Activated CD8-positive, alpha-beta T cell treated with anti-CD3 and anti-CD28 coated beads for 36 hours (primary cell): Measurements from ENCODE around the gene ME3. TPM values are rescaled to one million over a fixed set of nuclear protein-coding genes. Genes with fewer than 3 reads are reported as not detected.

Experiments
- ATAC-seq: fragments of 200-7000 bp; cut with Tn5 transposase; one replicate; pipeline ENCODE4 v1.10.0; 2021; ENCODE audit warnings: mild to moderate bottlenecking, moderate library complexity
- CTCF ChIA-PET: fragments of 350-600 bp; sonication (Branson Sonifier 250); formaldehyde crosslinking; loops from one replicate; lab custom pipeline; 2021; ENCODE audit warnings: antibody characterized with exemption; lab: Charles Lee
- POLR2A ChIA-PET: fragments of 350-600 bp; sonication (Branson Sonifier 250); formaldehyde crosslinking; loops from one replicate; lab custom pipeline; 2021; ENCODE audit warnings: antibody characterized with exemption; lab: Charles Lee
- DNase-seq: peaks from one replicate; pipeline ENCODE4 v3.0.0-alpha.2; 2020
- H3K27ac Mint-ChIP-seq: one replicate; pipeline ENCODE4 v1.8.0; 2021; ENCODE audit warnings: mild to moderate bottlenecking, mixed read lengths
- H3K27me3 Mint-ChIP-seq: one replicate; pipeline ENCODE4 v1.8.0; 2021; ENCODE audit warnings: mixed read lengths
- H3K36me3 Mint-ChIP-seq: one replicate; pipeline ENCODE4 v1.8.0; 2021; ENCODE audit warnings: low read depth, mixed read lengths
- H3K4me1 Mint-ChIP-seq: one replicate; pipeline ENCODE4 v1.8.0; 2021; ENCODE audit warnings: low read depth, mixed read lengths
- H3K4me3 Mint-ChIP-seq: one replicate; pipeline ENCODE4 v1.8.0; 2021; ENCODE audit warnings: mild to moderate bottlenecking, moderate library complexity, mixed read lengths
- H3K9me3 Mint-ChIP-seq: one replicate; pipeline ENCODE4 v1.8.0; 2021; ENCODE audit warnings: mixed read lengths
- CTCF ChIP-seq: fragments of 200-600 bp; IDR thresholded peaks from one replicate; pipeline ENCODE4 v1.8.0; 2022; ENCODE audit warnings: antibody characterized with exemption, mild to moderate bottlenecking
- intact Hi-C: fragments of 100-400 bp; cut with micrococcal nuclease; formaldehyde crosslinking; loops from one replicate; pipeline ENCODE4 v1.10.0; 2022
- total RNA-seq, 2 experiments: library from RNA; stranded (reverse); gene quantifications; one replicate each; pipeline ENCODE4 v1.2.3, GENCODE V29; 2021

Gene ME3
- total RNA-seq, 2 experiments from 2014 or later = 5.0 to 6.2 TPM

- no peak overlapping the region for H3K27ac Mint-ChIP-seq
- DNase-seq = no peak
- no peak for TF ChIP-seq CTCF
- H3K4me3 Mint-ChIP-seq = no peak overlapping the region
- no peaks in the 10 kb centered on the region for H3K9me3 Mint-ChIP-seq
- peaks cover 7% of the 10 kb centered on the region for H3K4me1 Mint-ChIP-seq
- no peaks in the 10 kb centered on the region for H3K36me3 Mint-ChIP-seq
- no peak for ATAC-seq
- intact Hi-C loops = no loop called here
- ChIA-PET POLR2A (interaction anchor here (1.2 to 1.4 kb wide), 2 partner anchors 11 to 36 kb away, joined by 3 read pairs; no protein-coding TSS in a partner anchor), CTCF (interaction anchor here (0.8 to 1.8 kb wide), 6 partner anchors 15 to 455 kb away, joined by 3 to 4 read pairs (median 4); no protein-coding TSS in a partner anchor)
- H3K27me3 Mint-ChIP-seq = no peaks in the 10 kb centered on the region
Measured at GRCh38 chr11:86484795-86485166, 187.6 kb downstream of the ME3 start.

- DNase-seq = no peak
- Mint-ChIP-seq H3K4me3 (no peak overlapping the region), H3K36me3 (no peaks in the 10 kb centered on the region), H3K9me3 (no peaks in the 10 kb centered on the region), H3K4me1 (peaks cover 7% of the 10 kb centered on the region), H3K27me3 (no peaks in the 10 kb centered on the region), H3K27ac (no peak overlapping the region)
- no peak for ATAC-seq
- intact Hi-C loops = no loop called here
- POLR2A ChIA-PET = interaction anchor here (1.2 to 1.4 kb wide), 2 partner anchors 10 to 35 kb away, joined by 3 read pairs; no protein-coding TSS in a partner anchor
- CTCF ChIA-PET = interaction anchor here (0.8 to 1.8 kb wide), 6 partner anchors 14 to 455 kb away, joined by 3 to 4 read pairs (median 4); no protein-coding TSS in a partner anchor
- no peak for TF ChIP-seq CTCF
Measured at GRCh38 chr11:86483940-86484794, 188.2 kb downstream of the ME3 start.

DNA sequence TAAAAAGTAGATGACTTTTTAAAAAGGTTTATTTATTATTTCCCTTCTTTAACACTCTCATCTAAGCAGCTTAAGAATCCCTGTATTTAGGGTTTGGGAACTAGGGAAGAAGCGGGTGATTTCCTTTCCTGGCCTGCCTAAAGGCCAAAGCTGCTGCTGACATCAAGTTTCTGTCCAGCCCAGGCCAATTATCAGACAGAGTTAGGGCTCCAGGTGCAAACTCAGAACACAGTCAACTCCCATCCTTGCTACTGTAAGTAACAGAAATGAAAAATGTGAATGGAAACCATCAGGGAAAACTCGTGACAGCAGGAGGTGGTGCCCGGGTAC is 188.8 kb downstream of the ME3 start:
- Mint-ChIP-seq H3K27me3 (no peaks in the 10 kb centered on the region), H3K4me3 (no peak overlapping the region), H3K27ac (no peak overlapping the region), H3K4me1 (peaks cover 7% of the 10 kb centered on the region), H3K36me3 (no peaks in the 10 kb centered on the region), H3K9me3 (no peaks in the 10 kb centered on the region)
- intact Hi-C loops = no loop called here
- DNase-seq = no peak
- POLR2A ChIA-PET = no interaction called here
- ATAC-seq = no peak
- CTCF ChIA-PET = interaction anchor here (1.2 to 1.8 kb wide), 3 partner anchors 27 to 124 kb away, joined by 3 to 4 read pairs (median 4); no protein-coding TSS in a partner anchor
- no peak for TF ChIP-seq CTCF

DNA sequence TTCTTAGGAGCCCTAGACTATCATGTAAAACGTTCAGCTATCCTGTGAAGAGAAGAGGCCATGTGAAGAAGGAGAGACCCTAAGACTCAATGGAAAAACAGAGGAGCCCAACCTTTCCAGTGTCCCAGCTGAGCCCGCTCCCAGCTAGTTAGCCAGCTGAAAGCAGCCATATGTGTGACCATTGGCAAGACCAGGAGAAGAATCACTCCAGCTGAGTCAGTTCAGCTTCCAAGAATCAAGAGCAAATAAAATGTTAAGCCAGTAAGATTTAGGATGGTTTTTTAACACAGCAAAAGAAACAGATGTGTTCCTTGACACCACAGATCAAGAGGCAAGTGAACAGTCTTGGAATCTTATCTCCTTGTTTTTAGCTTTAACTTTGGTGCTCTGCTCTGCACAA is 189.7 kb downstream of the ME3 start:
- no peak for DNase-seq
- ChIA-PET POLR2A (no interaction called here), CTCF (interaction anchor here (1.4 kb wide), 1 partner anchor 57 kb away, joined by 3 read pairs; no protein-coding TSS in a partner anchor)
- Mint-ChIP-seq H3K36me3 (no peaks in the 10 kb centered on the region), H3K9me3 (no peaks in the 10 kb centered on the region), H3K27ac (no peak overlapping the region), H3K4me1 (peaks cover 7% of the 10 kb centered on the region), H3K27me3 (no peaks in the 10 kb centered on the region), H3K4me3 (no peak overlapping the region)
- TF ChIP-seq CTCF = no peak
- ATAC-seq = no peak
- intact Hi-C loops = no loop called here

GRCh38 chr11:86481399-86481798 is 191.0 kb downstream of the ME3 start:
- no peak for ATAC-seq
- H3K36me3 Mint-ChIP-seq = no peaks in the 10 kb centered on the region
- ChIA-PET CTCF (interaction anchor here (1.4 kb wide), 1 partner anchor 58 kb away, joined by 3 read pairs; no protein-coding TSS in a partner anchor), POLR2A (no interaction called here)
- TF ChIP-seq CTCF = no peak
- no peak overlapping the region for H3K27ac Mint-ChIP-seq
- H3K9me3 Mint-ChIP-seq = no peaks in the 10 kb centered on the region
- intact Hi-C loops = no loop called here
- no peaks in the 10 kb centered on the region for H3K4me1 Mint-ChIP-seq
- DNase-seq = no peak
- no peaks in the 10 kb centered on the region for H3K27me3 Mint-ChIP-seq
- H3K4me3 Mint-ChIP-seq = no peak overlapping the region
